GM15510 (cell line): ENCODE data around the gene APOM.

Experiments
- POLR2A ChIP-seq: IDR thresholded peaks from 3 replicates; pipeline ENCODE4 v1.6.1; 2011; ENCODE audit warnings: borderline replicate concordance; ENCODE audit not compliant: insufficient read length; ENCODE audit errors: extremely low read depth

APOM gene

GRCh38 chr6:31622684-31623091, 33.0 kb upstream of the APOM start:
- TF ChIP-seq POLR2A: no peak

- TF ChIP-seq POLR2A: no peak
Measured at GRCh38 chr6:31624070-31624469, 31.6 kb upstream of the APOM start.

GRCh38 chr6:31626952-31627351, 28.7 kb upstream of the APOM start:
- no peak for TF ChIP-seq POLR2A

GRCh38 chr6:31627690-31628287, 27.9 kb upstream of the APOM start:
- no peak for TF ChIP-seq POLR2A

GRCh38 chr6:31629014-31629413, 26.7 kb upstream of the APOM start:
- no peak for TF ChIP-seq POLR2A

GRCh38 chr6:31630177-31630934, 25.3 kb upstream of the APOM start:
- no peak for TF ChIP-seq POLR2A

GRCh38 chr6:31631209-31631608, 24.5 kb upstream of the APOM start:
- TF ChIP-seq POLR2A: no peak

- TF ChIP-seq POLR2A: no peak
Measured at GRCh38 chr6:31631681-31632278, 23.9 kb upstream of the APOM start.

GRCh38 chr6:31632279-31632946, 23.3 kb upstream of the APOM start:
- no peak for TF ChIP-seq POLR2A

- no peak for TF ChIP-seq POLR2A
Measured at GRCh38 chr6:31633447-31633846, 22.2 kb upstream of the APOM start.

- no peak for TF ChIP-seq POLR2A
Measured at GRCh38 chr6:31634131-31634530, 21.6 kb upstream of the APOM start.

GRCh38 chr6:31634969-31635575, 20.6 kb upstream of the APOM start:
- TF ChIP-seq POLR2A: no peak

- TF ChIP-seq POLR2A: no peak
Measured at GRCh38 chr6:31636698-31637596, 18.7 kb upstream of the APOM start.

GRCh38 chr6:31639043-31639442, 16.7 kb upstream of the APOM start:
- no peak for TF ChIP-seq POLR2A
